Measurements from ENCODE around the gene AKAP13. TPM values are rescaled to one million over a fixed set of nuclear protein-coding genes. Genes with fewer than 3 reads are reported as not detected.

Gene AKAP13
- total and polyA plus RNA-seq, 7 donors: 18.2 to 126 (median 93.7) TPM

GRCh38 chr15:85463276-85463892, 83.0 kb downstream of the AKAP13 start:
- no peak overlapping the region for H3K27ac ChIP-seq
- H3K27me3 ChIP-seq (ENCODE audit: insufficient read depth in 3 of 3, low read length in 2 of 3): no peaks in the 10 kb centered on the region
- DNase-seq (no peak), ATAC-seq (no peak)
- H3K4me3 ChIP-seq: no peak overlapping the region
- peaks cover 5% of the 10 kb centered on the region for H3K4me1 ChIP-seq
- TF ChIP-seq CTCF (IDR thresholded peaks at IDR 0.05): no peak
- WGBS, 3 donors: 87 to 92% (median 92%) methylated on average over 4 of the region's 4 CpGs
- no peaks in the 10 kb centered on the region for H3K36me3 ChIP-seq (ENCODE audit: insufficient read depth in 1 of 2, low read depth in 1 of 2)
- intact Hi-C loops (cut with DNase I): no loop called here
- H3K9me3 ChIP-seq: no peaks in the 10 kb centered on the region

- no peak for DNase-seq
- Histone ChIP-seq H3K9me3 (no peaks in the 10 kb centered on the region), H3K36me3 (ENCODE audit: insufficient read depth in 1 of 2, low read depth in 1 of 2) (no peaks in the 10 kb centered on the region), H3K4me3 (no peak overlapping the region), H3K4me1 (peaks cover 5% of the 10 kb centered on the region), H3K27ac (no peak overlapping the region), H3K27me3 (ENCODE audit: insufficient read depth in 3 of 3, low read length in 2 of 3) (no peaks in the 10 kb centered on the region)
- WGBS, 3 donors: 53 to 56% (median 54%) methylated on average over 6 of the region's 6 CpGs
- ATAC-seq: no peak
- intact Hi-C loops (cut with DNase I): no loop called here
- TF ChIP-seq CTCF (IDR thresholded peaks at IDR 0.05): no peak
Observed at GRCh38 chr15:85463976-85464375, 83.6 kb downstream of the AKAP13 start.

GRCh38 chr15:85464471-85464870, 84.1 kb downstream of the AKAP13 start:
- Histone ChIP-seq H3K27ac (no peak overlapping the region), H3K4me3 (no peak overlapping the region), H3K9me3 (no peaks in the 10 kb centered on the region), H3K27me3 (ENCODE audit: insufficient read depth in 3 of 3, low read length in 2 of 3) (no peaks in the 10 kb centered on the region), H3K4me1 (peaks cover 5% of the 10 kb centered on the region), H3K36me3 (ENCODE audit: insufficient read depth in 1 of 2, low read depth in 1 of 2) (no peaks in the 10 kb centered on the region)
- WGBS, 3 donors: 81 to 92% (median 82%) methylated on average over 3 of the region's 3 CpGs
- TF ChIP-seq CTCF (IDR thresholded peaks at IDR 0.05): no peak
- intact Hi-C loops (cut with DNase I): no loop called here
- ATAC-seq (no peak), DNase-seq (no peak)

- 88 to 92% (median 91%) methylated on average over 8 of the region's 8 CpGs for WGBS, 3 donors
- no peaks in the 10 kb centered on the region for H3K9me3 ChIP-seq
- H3K27ac ChIP-seq: no peak overlapping the region
- intact Hi-C loops (cut with DNase I): no loop called here
- H3K36me3 ChIP-seq (ENCODE audit: insufficient read depth in 1 of 2, low read depth in 1 of 2): no peaks in the 10 kb centered on the region
- H3K4me1 ChIP-seq: peaks cover 10% of the 10 kb centered on the region
- no peak overlapping the region for H3K4me3 ChIP-seq
- TF ChIP-seq CTCF (IDR thresholded peaks at IDR 0.05): no peak
- no peak for DNase-seq
- no peak for ATAC-seq
- no peaks in the 10 kb centered on the region for H3K27me3 ChIP-seq (ENCODE audit: insufficient read depth in 3 of 3, low read length in 2 of 3)
Observed at GRCh38 chr15:85470563-85471271, 90.3 kb downstream of the AKAP13 start.
